ENCODE data around the gene NPFFR1.

GRCh38 chr10:70283071-70283444 lies 746 bp downstream of the NPFFR1 start:
- TF ChIP-seq, protein P1, sequence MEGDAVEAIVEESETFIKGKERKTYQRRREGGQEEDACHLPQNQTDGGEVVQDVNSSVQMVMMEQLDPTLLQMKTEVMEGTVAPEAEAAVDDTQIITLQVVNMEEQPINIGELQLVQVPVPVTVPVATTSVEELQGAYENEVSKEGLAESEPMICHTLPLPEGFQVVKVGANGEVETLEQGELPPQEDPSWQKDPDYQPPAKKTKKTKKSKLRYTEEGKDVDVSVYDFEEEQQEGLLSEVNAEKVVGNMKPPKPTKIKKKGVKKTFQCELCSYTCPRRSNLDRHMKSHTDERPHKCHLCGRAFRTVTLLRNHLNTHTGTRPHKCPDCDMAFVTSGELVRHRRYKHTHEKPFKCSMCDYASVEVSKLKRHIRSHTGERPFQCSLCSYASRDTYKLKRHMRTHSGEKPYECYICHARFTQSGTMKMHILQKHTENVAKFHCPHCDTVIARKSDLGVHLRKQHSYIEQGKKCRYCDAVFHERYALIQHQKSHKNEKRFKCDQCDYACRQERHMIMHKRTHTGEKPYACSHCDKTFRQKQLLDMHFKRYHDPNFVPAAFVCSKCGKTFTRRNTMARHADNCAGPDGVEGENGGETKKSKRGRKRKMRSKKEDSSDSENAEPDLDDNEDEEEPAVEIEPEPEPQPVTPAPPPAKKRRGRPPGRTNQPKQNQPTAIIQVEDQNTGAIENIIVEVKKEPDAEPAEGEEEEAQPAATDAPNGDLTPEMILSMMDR (IDR thresholded peaks at IDR 0.05), result no peak
- TF ChIP-seq EP300 (IDR thresholded peaks at IDR 0.05) (no peak), POLR2A (IDR thresholded peaks at IDR 0.05) (no peak), POLR2AphosphoS5 (IDR thresholded peaks at IDR 0.05) (no peak)
